GM19193 (cell line): ENCODE results near the gene DCDC1.

Experiments used
- POLR2A ChIP-seq: IDR thresholded peaks from 4 replicates; pipeline ENCODE4 v1.6.1; 2011; ENCODE audit not compliant: insufficient read depth, insufficient read length; ENCODE audit errors: extremely low read depth

DCDC1 gene

DNA sequence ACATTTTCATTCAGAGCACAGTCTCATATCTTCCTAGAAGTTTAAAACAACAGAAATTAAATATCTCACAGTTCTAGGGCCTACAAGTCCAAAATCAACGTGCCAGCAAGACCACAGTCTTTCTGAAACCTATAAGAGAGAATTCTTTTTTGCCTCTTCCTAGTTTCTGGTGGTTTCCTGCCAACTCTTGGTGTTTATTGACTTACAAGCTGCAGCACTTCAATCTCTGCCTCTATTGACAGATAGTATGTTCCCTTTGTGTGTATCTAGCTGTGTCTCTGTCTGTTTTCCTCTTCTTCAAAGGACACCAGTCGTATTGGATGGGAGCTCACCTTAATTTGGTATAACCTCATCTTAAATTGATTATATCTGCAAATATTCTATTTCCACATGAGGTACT, 347.5 kb downstream of the DCDC1 start:
- TF ChIP-seq POLR2A, result no peak

DNA sequence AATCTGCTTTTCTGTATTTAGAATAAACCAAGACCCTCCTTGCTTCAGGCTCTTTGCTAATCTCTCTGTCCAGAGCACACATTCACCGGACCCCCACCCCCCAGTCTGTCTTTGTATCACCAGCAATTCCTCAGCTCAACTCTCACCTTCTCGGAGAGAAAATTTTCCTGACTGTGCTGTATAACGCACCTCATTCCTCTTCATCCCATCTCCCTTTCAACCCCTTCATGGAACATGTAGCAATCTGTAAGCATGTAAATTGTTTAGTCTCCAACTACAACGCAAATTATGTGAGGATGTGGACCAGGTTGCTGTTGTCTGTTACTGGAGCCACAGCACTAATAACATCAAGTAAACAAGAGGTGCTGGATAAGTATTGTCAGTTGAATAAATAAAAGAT, 349.8 kb downstream of the DCDC1 start:
- TF ChIP-seq POLR2A, result no peak

DNA sequence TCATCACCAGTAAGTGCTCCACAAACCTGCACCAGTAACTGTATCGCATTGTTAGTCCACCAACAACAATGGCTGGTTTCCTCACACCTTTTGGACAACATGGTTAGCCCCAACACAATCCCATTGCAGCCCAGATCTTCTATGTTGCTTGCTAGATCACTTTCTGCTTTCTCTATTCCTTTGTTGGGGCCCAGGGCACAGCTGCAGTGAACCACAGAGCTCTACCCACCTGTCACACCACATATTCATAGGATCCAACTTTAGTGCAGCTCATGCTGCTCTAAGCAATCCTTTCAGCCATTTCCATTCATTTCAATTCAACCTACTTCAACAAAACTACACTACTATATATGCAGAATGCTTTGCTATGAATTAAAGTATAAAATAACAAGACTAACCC, 364.3 kb downstream of the DCDC1 start:
- TF ChIP-seq POLR2A, result no peak

- no peak for TF ChIP-seq POLR2A
Measured at GRCh38 chr11:31001427-31001826, 368.1 kb downstream of the DCDC1 start.

- no peak for TF ChIP-seq POLR2A
Measured at GRCh38 chr11:31000381-31000780, 369.2 kb downstream of the DCDC1 start.

GRCh38 chr11:30992513-30992849, 377.1 kb downstream of the DCDC1 start:
- TF ChIP-seq POLR2A, result no peak

GRCh38 chr11:30991802-30992512, 377.6 kb downstream of the DCDC1 start:
- no peak for TF ChIP-seq POLR2A

- no peak for TF ChIP-seq POLR2A
Measured at GRCh38 chr11:30991376-30991775, 378.2 kb downstream of the DCDC1 start.

DNA sequence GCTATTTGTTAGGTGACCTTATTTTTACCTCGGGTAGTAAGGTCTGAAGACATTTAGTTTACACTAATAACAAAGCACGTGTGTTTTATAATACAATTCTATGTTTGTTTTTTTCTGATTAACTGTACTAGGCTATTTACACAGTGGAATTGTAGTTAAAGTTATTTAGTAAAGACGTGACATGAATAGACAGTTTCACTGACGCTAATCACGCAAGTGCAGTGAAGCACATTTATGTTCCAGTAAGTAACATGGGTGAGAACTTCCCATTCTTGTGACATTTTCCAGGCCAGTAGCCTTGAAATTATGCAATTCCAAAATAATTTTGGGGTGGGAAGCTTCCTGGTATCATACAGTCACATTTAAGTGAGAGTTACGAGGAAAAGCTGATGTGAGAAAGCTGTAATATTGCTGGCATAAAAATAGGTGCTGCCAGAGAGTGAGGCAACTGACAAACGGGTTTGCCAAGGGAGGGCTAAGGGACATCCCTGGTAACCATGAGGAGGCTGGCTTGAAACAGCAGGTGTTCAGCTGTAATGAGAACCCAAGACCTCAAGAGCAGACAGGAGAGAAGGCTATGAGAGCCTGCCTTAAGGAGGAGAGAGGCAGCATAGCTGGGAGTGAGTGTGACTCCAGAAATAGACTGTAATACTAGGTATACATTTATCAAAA, 378.8 kb downstream of the DCDC1 start:
- TF ChIP-seq POLR2A, result no peak

- TF ChIP-seq POLR2A, result no peak
Measured at GRCh38 chr11:30987819-30988218, 381.7 kb downstream of the DCDC1 start.

- TF ChIP-seq POLR2A, result no peak
Measured at GRCh38 chr11:30985536-30985935, 384.0 kb downstream of the DCDC1 start.

GRCh38 chr11:30984827-30985226, 384.7 kb downstream of the DCDC1 start:
- TF ChIP-seq POLR2A, result no peak

DNA sequence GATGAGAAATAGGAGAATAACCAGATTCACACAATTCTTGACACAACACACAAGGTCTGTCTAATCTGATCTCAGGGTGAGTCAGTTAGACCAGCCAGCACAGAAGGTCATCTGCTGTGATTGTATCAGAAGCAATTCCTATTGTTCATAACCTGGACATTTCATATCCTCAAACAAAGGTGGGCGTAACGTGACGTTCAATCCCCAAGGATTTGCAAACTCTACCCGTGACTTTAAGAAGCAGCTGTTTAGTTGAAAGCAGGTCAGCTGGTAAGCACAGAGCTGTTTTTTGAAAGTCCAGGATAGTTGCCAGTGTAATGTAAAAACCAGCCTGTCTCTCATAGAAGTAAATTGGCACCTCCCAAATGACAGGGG, 385.1 kb downstream of the DCDC1 start:
- TF ChIP-seq POLR2A, result no peak

GRCh38 chr11:30983776-30984441, 385.6 kb downstream of the DCDC1 start:
- no peak for TF ChIP-seq POLR2A

- TF ChIP-seq POLR2A, result no peak
Measured at GRCh38 chr11:30983143-30983542, 386.4 kb downstream of the DCDC1 start.

DNA sequence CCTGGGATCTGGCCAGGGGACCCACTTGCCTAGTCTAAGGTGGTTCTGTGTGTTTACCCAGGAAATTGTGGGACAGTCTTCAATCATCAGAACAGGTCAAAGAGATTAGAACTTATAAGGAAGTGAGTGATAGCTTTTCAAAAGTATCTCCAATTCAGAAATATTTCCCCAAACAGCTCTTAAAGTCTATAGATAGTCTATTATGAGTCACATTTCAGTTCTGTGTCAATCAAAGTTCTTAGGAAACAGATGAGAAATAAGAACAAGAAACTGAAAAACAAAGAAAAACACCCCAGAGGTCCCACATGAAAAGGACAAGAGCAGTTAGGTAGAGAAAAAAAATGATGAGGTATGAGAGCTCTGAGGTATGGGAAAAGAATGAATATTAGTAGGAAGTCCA, 402.0 kb downstream of the DCDC1 start:
- no peak for TF ChIP-seq POLR2A
